Stomach (tissue), 9 donors: ENCODE results near the gene METTL25. TPM values are rescaled to one million over a fixed set of nuclear protein-coding genes. Genes with fewer than 3 reads are reported as not detected.

Experiments used
- DNase-seq, 2 donors: peaks; one replicate each; pipeline versions ENCODE4 v3.0.0 to v3.0.0-alpha.2; 2013 to 2019
- H3K27ac ChIP-seq, 5 donors: fragments of 200-600 bp in 4 of 5; sonication (generic) in 4 of 5; one replicate each; pipeline ENCODE4 v1.5.1; 2013 to 2019; ENCODE audit warnings: mild to moderate bottlenecking in 1 of 5, moderate library complexity in 1 of 5
- H3K27me3 ChIP-seq, 3 donors: fragments of 200-600 bp; sonication (generic); one replicate each; pipeline ENCODE4 v1.5.1; 2017 to 2019; ENCODE audit warnings: mixed run types in 1 of 3
- H3K36me3 ChIP-seq, 4 donors: fragments of 200-600 bp; sonication (generic); 1 replicate in 3 of 4; 2 replicates in 1 of 4; pipeline ENCODE4 v1.5.1; 2016 to 2019
- H3K4me1 ChIP-seq, 4 donors: fragments of 200-600 bp; sonication (generic); one replicate each; pipeline ENCODE4 v1.5.1; 2016 to 2019
- H3K4me3 ChIP-seq, 4 donors: fragments of 200-600 bp; sonication (generic) in 3 of 4; one replicate each; pipeline ENCODE4 v1.5.1; 2016 to 2019; ENCODE audit warnings: mild to moderate bottlenecking in 1 of 4
- H3K9me3 ChIP-seq, 4 donors: fragments of 200-600 bp; sonication (generic); one replicate each; pipeline ENCODE4 v1.5.1; 2016 to 2019
- CTCF ChIP-seq, 7 experiments: fragments of 450-650 bp in 4 of 7; fragments of 200-600 bp in 3 of 7; sonication (generic) in 3 of 7; IDR thresholded peaks; one replicate each; pipeline ENCODE4 v1.5.1; 2016 to 2019; ENCODE audit warnings: antibody characterized with exemption in 7 of 7, control low read depth in 2 of 7, mild to moderate bottlenecking in 1 of 7
- EP300 ChIP-seq: sonication (generic); formaldehyde crosslinking; IDR thresholded peaks from one replicate; pipeline ENCODE4 v1.6.1; 2017; ENCODE audit warnings: antibody characterized with exemption
- POLR2A ChIP-seq, 4 donors: fragments of 450-650 bp; IDR thresholded peaks; one replicate each; pipeline ENCODE4 v1.6.1; 2016; ENCODE audit warnings: antibody characterized with exemption in 4 of 4, control low read depth in 2 of 4, mild to moderate bottlenecking in 1 of 4, moderate library complexity in 1 of 4
- POLR2AphosphoS5 ChIP-seq, 3 donors: sonication (generic); formaldehyde crosslinking; IDR thresholded peaks; one replicate each; pipeline ENCODE4 v1.6.1; 2016; ENCODE audit warnings: antibody characterized with exemption in 3 of 3
- WGBS, 5 donors: extraction: QIAGEN DNeasy Blood & Tissue Kit in 3 of 5; methylation state at CpG; one replicate each; pipeline versions ENCODE4 v1.1.5 to v1.1.7; 2013 to 2018; 5-methylcytosine and 5-hydroxymethylcytosine counted together
- intact Hi-C: fragments of 100-400 bp; cut with DNase I; formaldehyde crosslinking; loops from one replicate; pipeline ENCODE4 v1.15.1; 2023; ENCODE audit warnings: low total_unique reads
- polyA plus RNA-seq, 3 donors: library from polyadenylated mRNA; stranded (reverse); fragments of 200-250 nt; gene quantifications; one replicate each; pipeline ENCODE4 v1.2.3, GENCODE V29; 2013
- total RNA-seq, 5 donors: library from RNA; depleted of rRNA; stranded (reverse); fragments of >200 nt; gene quantifications; one replicate each; pipeline versions ENCODE4 v1.1.0 to v1.2.3, GENCODE V29; 2014 to 2016
- donor health status: healthy with polysubstance abuse.
- donor health status: Bipolar disorder and iron deficiency.
- donor health status: healthy.

Gene METTL25
- total and polyA plus RNA-seq, 8 donors = 3.5 to 26.4 (median 10.1) TPM

GRCh38 chr12:82361461-82361915, 3.2 kb downstream of the METTL25 start:
- Histone ChIP-seq H3K4me1 (peaks cover 22 to 50% (median 38%) of the 10 kb centered on the region in 4 donors), H3K27ac (no peak overlapping the region), H3K27me3 (no peaks in the 10 kb centered on the region), H3K9me3 (no peaks in the 10 kb centered on the region), H3K4me3 (no peak overlapping the region), H3K36me3 (peaks cover 0 to 4% (median 2%) of the 10 kb centered on the region in 4 donors)
- DNase-seq = no peak
- intact Hi-C loops = no loop called here
- 85 to 100% (median 89%) methylated on average over 7 to 22 of the region's 22 CpGs for WGBS, 5 donors
- no peak for TF ChIP-seq CTCF (IDR thresholded peaks at IDR 0.05)
- no peak for TF ChIP-seq POLR2AphosphoS5 (IDR thresholded peaks at IDR 0.05)
- TF ChIP-seq POLR2A (IDR thresholded peaks at IDR 0.05) = no peak
- TF ChIP-seq EP300 = no peak

- Histone ChIP-seq H3K36me3 (no peaks in the 10 kb centered on the region), H3K4me1 (peaks cover 12 to 37% (median 23%) of the 10 kb centered on the region in 4 donors), H3K27me3 (no peaks in the 10 kb centered on the region), H3K27ac (no peak overlapping the region), H3K9me3 (no peaks in the 10 kb centered on the region), H3K4me3 (no peak overlapping the region)
- 85 to 90% (median 86%) methylated on average over 4 of the region's 4 CpGs for WGBS, 5 donors
- DNase-seq = no peak
- intact Hi-C loops = no loop called here
- TF ChIP-seq CTCF (IDR thresholded peaks at IDR 0.05) (no peak), POLR2A (IDR thresholded peaks at IDR 0.05) (no peak), EP300 (no peak), POLR2AphosphoS5 (IDR thresholded peaks at IDR 0.05) (no peak)
Observed at GRCh38 chr12:82363990-82364389, 5.7 kb downstream of the METTL25 start.

DNA sequence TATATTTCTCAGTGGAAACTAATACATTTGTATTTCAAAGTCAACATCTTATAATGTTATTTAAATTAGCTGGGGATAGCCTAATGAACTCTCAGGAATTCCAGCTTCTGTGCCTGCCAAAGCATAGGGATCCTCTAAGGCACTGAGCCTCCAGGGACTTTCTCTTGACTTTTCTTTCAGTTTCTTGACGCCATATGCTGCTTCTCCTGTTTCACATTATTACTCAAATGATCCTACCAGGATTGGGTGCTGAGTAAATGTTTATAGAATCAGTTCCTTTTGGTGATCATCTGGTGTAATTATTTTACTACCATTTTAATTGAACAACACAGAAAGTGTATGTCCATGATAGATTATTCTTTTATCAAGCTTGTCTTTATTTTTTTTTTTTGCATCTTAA, 7.9 kb downstream of the METTL25 start:
- Histone ChIP-seq H3K9me3 (no peaks in the 10 kb centered on the region), H3K4me3 (no peak overlapping the region), H3K27me3 (no peaks in the 10 kb centered on the region), H3K27ac (no peak overlapping the region), H3K36me3 (peaks cover 0 to 10% (median 8%) of the 10 kb centered on the region in 4 donors), H3K4me1 (peaks cover 0 to 17% (median 5%) of the 10 kb centered on the region in 4 donors)
- DNase-seq = no peak
- intact Hi-C loops = no loop called here
- TF ChIP-seq EP300 = no peak
- no peak for TF ChIP-seq CTCF (IDR thresholded peaks at IDR 0.05)
- no peak for TF ChIP-seq POLR2AphosphoS5 (IDR thresholded peaks at IDR 0.05)
- no peak for TF ChIP-seq POLR2A (IDR thresholded peaks at IDR 0.05)
- WGBS, 5 donors = 55 to 91% (median 74%) methylated on average over 1 of the region's 1 CpG

GRCh38 chr12:82375201-82375600, 16.9 kb downstream of the METTL25 start:
- no peaks in the 10 kb centered on the region for H3K27me3 ChIP-seq
- no peak overlapping the region for H3K4me3 ChIP-seq
- DNase-seq = no peak
- intact Hi-C loops = no loop called here
- 87 to 98% (median 94%) methylated on average over 2 of the region's 2 CpGs for WGBS, 5 donors
- peaks cover 0 to 17% (median 8%) of the 10 kb centered on the region in 4 donors for H3K9me3 ChIP-seq
- no peak overlapping the region for H3K27ac ChIP-seq
- H3K4me1 ChIP-seq = no peaks in the 10 kb centered on the region
- no peak for TF ChIP-seq POLR2A (IDR thresholded peaks at IDR 0.05)
- no peak for TF ChIP-seq CTCF (IDR thresholded peaks at IDR 0.05)
- TF ChIP-seq EP300 = no peak
- TF ChIP-seq POLR2AphosphoS5 (IDR thresholded peaks at IDR 0.05) = no peak
- peaks cover 5 to 31% (median 26%) of the 10 kb centered on the region in 4 donors for H3K36me3 ChIP-seq
